ENCODE measurements around the gene HS1BP3.

Gene HS1BP3

GRCh38 chr2:20626698-20627513, 24.0 kb downstream of the HS1BP3 start:
- no peak for DNase-seq

- DNase-seq, result no peak
Observed at GRCh38 chr2:20626392-20626697, 24.6 kb downstream of the HS1BP3 start.

GRCh38 chr2:20625491-20626391, 25.2 kb downstream of the HS1BP3 start:
- no peak for DNase-seq

- DNase-seq, result no peak
Observed at GRCh38 chr2:20624884-20625485, 25.9 kb downstream of the HS1BP3 start.

GRCh38 chr2:20624156-20624883, 26.6 kb downstream of the HS1BP3 start:
- no peak for DNase-seq

GRCh38 chr2:20623741-20624155, 27.1 kb downstream of the HS1BP3 start:
- no peak for DNase-seq

DNA sequence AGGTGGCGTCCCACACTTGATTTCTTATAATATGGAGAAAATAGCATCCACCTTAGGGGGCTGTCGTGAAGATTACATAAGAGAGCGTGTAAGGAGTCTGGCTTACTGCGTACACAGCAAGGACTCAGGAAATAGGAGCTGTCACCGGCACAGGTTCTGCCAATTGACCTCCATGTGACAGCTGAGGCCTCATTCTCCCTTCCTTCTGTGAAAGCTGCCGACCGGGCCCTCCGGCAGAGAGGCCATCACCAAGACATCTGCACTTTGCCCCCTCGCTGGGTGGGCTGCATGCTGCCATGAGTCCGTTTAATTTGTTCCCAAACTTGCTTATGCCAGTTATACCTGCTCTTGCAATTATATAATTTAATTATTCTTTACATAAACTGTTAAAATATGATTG, 27.7 kb downstream of the HS1BP3 start:
- no peak for DNase-seq

DNA sequence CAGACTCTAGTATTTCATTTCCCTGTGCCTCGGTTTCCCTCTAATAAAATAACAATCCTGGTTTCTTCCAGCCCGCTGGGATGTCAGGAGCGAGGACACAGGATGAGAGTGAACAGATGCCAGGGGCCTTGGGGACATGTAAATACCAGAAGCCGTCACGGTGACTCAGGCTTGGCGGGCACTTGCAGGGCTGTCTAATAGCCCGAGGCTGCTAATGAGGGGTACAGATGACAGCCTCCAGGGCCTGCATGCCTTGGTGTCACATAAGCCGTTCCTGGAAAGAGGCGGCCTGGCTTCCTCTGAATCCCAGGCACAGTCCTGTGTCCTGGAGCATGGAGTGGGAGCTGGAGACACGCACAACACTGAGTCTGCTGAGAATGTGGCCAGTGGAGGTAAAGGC, 28.2 kb downstream of the HS1BP3 start:
- no peak for DNase-seq

GRCh38 chr2:20622296-20622686, 28.6 kb downstream of the HS1BP3 start:
- no peak for DNase-seq

DNA sequence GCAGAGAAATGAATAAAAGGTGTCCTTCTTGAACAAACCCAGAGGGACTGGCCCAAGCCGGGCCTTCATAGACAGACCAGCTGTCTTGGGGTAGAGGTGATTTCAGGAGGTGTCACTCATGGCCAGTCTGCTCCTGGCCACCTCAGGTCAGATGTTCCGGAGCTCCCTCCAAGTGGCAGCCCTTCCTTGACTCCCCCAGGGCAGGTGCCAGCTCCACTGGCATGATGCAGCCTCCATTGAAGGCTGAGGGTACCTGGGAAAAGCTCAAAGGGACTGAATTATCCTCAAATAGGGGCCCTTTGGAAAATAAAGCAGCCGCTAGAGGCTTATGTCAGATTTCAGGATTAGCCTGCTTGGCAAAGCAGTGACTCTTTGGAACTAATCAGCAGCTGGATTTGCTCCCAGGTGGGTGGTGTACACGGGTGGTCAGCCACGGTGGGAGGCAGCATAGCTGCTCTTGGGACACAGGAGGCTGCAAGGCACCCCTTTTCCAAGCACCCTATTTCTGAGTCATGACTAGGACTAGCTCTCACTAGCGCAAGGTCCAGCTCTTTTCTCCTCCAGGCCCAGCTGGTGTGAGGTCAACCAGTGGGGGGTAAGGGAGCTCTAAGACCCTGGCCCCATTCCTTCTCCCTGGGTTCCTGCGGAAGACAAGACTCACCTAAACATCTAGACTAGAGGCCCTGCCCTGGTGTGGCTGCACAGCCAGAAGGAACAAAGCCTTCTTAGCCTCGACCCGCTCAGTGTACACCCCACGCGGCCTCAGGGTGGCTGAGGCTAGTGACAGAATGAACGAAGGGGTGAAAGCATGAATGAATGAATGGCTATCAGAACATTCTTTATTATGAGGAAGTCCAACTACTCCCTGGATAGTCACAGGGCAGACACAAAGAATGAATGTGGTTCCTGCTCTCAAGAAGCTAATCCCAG, 29.3 kb downstream of the HS1BP3 start:
- DNase-seq, result no peak

GRCh38 chr2:20620696-20621365, 30.1 kb downstream of the HS1BP3 start:
- DNase-seq, result no peak

DNA sequence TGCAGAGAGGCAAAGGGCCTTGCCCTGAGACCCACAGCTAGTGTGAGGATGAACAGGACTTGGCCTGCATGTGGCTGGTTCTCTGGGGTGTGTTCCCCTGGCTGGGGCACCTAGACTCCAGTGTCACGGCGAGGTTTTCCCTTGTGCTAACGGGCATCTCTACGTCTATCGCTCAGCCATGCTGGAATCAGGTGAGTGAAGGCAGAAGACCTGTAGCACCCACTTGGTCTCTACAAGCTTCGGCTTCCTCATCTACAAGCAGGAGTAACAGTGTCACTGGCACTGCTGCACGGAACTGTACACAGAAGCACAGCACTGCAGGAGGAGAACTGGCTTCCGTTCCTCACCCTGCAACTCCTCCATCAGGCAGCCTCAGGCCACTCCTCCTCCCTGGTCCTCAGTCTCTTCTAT, 30.6 kb downstream of the HS1BP3 start:
- DNase-seq, result no peak

DNA sequence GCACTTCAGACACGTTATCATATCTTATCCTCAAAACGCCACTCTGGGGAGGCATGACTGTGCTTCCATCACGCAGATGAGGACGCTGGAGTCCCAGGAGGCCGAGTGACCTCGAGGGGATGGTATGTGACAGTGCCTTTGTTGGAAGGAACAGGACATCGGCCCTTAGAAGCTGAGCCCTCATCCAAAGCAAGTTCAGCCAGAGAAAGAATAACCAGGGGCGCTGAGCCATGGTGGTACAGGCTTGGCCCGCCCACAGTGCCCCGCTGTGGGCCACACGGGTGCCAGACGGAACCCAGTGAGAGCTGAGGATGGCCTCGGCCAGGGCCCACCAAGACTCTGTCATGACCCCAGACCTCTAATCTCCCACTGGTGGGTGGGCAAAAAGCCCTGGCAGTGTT, 31.3 kb downstream of the HS1BP3 start:
- DNase-seq, result no peak

DNA sequence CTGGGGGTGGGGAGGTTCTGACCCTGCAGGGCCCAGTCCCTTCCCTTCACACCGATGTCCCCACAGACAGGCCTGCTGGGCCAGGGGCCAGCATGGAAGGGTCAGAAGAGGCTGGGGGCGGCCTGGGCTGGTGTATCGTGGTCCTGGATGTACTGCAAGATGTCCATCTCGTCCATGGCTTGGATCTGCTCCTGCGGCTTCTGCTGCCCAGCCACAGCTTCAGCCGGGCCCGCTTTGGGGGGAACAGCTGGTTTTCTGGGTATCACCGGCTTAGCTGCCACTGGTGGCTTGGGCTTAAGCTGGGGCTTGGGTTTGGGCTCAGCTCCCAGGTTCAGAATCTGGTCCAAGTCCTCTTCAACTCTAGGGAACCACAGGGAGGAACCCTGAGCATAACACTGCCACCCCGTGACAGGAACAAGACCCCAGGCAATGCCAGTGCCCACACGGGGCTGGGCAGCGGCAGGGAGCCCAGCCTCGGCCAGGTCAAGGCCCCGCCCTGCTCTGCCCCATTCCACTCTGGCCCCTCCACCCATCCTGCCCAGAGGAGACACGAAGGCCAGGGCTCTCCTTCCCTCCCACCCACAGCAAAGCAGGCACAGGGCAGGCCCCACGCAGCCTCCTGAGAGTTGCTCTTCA, 31.9 kb downstream of the HS1BP3 start:
- no peak for DNase-seq

DNA sequence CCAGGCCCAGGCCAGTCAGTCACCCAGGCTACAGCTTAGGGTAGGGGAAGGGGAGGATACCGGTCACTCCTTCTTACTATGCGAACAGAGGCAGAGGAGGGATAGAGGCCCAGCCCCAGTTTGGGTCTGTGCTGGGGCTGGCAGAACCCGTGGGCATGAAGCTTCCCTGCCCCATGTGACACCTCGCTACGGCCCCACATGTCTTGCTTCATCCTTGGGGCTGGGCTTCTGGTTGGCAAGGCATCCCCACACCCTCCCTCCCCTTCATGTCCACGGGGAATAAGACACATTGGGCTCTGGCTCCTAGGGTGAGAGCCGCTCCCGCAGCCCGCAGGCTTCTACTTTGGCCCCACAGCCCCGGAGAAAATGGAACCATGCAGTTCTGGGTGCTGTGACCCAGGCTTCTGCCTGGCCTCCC, 32.4 kb downstream of the HS1BP3 start:
- DNase-seq, result no peak

DNA sequence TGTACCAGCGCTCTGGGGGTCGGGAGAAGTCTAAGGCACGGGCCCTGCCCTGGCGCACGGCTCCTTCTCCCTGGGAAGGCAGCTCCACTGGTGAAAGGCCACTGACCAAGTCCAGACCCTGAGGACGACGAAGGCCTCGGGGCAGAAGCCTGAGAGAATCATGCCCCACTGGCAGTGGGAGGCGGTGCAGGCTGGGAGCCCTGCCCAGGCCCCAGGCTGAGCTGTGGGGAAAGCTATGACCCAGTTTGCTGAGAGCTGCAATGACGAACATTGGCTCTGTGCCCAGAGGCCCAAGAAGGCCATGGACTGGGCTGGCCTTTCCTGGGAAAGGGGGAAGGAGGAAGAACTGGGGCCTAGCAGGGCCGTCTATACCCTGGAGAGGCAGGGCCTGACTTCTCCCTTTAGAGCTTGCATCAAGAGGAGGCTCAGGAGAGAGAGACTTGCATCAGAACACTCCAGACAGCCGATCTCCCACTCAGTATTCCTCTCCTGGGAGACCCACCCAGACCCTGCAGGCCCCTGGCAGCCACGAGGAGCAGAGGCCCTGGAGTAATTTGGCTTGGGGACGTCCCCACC, 32.9 kb downstream of the HS1BP3 start:
- no peak for DNase-seq

GRCh38 chr2:20617081-20617575, 33.8 kb downstream of the HS1BP3 start:
- no peak for DNase-seq

DNA sequence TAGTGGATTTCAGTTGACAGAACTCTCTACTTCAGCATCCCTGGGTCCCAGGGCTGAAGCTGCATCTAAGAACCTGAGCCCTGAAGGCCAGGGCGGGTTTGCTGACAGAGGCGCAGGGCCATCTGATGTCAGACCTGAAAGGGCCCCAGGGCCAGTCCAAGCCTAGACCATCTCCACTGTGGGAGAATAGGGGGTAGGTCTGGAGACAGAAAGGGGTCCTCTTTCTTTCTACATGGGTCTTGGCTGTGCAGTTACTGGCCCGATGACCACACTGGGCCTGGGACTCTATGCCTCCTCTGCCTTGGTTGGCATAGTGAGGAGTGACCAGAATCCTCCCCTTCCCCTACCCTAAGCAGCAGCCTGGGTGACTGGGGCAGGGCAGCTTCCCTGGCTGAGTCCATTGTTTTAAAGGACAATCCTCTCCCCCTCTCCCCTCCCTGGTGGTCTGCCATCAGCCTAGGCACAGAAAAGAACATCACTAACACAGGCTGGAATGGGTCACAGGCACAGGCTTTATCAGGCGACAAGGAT, 34.5 kb downstream of the HS1BP3 start:
- DNase-seq, result no peak

- no peak for DNase-seq
Observed at GRCh38 chr2:20615466-20616241, 35.2 kb downstream of the HS1BP3 start.

Data from activated naive CD4-positive, alpha-beta T cell treated with Interleukin-2 at 50 U/mL for 16 hours (primary cell).